Activated CD8-positive, alpha-beta memory T cell treated with anti-CD3 and anti-CD28 coated beads, Interleukin-2, amount 50 U/mL, for 24 hours (primary cell): Measurements from ENCODE around the gene DHRS7B.
"Not testable (repeated sequence)": the region's sequence is repeated elsewhere in the genome, so short reads cannot be mapped to it uniquely, and the experiment has no call there.

ENCODE experiments used
- DNase-seq: peaks from one replicate; pipeline ENCODE4 v3.0.0-alpha.2; 2020; ENCODE audit errors: extremely low read depth

The DHRS7B gene

DNA sequence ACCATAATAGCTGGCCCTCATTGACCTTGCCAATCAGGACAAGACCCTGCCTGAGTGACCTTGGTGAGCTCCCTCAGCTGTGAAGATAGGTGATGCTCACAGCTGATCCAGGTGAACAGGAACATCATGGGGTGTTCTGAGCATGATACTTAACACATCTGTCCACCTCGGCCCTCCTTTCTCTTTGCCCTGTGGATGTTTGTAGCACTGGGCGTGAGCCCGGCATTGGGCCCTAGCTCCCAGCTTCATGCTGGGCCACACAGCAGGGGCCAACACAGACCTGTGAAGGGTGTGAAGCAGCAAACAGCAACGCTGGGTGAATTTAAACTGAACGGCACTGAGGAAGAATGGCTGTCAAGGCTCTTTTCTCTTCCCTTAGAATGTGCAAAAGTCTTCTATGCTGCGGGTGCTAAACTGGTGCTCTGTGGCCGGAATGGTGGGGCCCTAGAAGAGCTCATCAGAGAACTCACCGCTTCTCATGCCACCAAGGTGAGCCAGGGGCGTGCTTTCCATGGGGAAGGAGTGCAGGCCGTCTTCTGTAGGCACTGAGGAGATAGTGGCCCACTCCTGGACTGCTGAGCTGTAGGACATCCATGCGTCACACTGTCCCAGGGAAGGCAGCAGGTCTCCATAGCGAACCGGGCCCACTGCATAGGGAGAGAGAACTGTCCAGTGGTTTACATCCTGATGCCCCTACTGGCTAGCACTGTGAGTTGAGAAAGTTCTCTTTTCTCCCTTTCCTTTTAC lies 51.3 kb downstream of the DHRS7B start:
- DNase-seq: no peak

GRCh38 chr17:21183468-21183867 lies 56.7 kb downstream of the DHRS7B start:
- DNase-seq: no peak

GRCh38 chr17:21184570-21184969 lies 57.8 kb downstream of the DHRS7B start:
- no peak for DNase-seq

- no peak for DNase-seq
Measured at GRCh38 chr17:21185061-21185460, 58.3 kb downstream of the DHRS7B start.

DNA sequence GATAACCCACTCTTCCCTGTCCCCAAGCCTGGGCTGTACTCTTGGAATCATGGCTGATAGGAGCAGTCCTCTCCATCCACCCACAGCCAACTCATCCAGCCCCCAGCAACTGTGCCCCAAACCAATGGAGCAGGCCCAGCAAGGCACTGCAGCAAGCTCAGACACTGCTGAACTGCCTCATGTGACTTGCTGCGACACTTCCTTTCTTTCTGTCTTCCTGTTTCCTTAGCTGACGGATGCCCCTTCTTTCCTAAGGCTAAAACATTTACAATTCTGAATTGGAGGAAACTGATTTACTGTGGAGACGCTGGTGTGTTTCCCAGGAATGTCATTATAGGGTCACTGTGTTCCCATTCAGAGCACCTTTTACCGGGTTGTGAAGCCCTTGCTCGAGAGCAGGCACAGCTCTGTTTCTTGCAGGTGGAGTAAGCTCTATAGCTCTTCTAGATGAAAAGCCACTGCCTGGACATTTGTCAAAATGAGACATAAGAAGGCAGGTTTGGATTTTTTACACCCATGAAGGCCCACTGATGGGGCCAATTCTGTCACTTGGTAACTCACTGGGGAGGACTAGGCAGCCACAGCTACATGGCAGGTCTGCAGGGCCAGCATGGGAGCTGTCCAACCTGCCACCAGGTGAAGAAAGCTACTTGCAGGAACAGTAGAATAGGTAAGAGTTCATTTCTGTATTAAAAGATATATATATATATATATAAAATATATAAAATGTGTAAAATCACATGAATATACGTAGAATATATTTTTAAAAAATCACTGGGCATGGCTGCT lies 59.8 kb downstream of the DHRS7B start:
- DNase-seq: no peak

DNA sequence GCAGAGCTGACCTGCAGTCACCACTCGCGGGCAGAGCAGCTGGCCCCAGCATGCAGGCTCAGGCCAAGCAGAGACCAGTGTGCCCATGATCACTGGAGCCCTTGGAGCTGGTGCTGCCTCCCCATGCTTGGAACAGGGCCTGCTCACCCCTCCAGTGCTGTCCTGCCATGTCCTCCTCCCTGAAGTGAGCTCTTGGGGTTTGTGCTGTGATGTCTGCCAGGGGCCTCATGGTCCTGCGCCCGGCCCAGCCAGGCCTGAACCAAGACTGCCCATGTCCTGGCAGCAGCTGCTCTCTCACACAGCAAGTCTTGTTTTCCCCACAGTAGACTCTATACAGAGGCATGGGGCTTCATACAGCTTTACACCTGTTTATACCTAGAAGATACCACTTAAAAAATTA lies 62.6 kb downstream of the DHRS7B start:
- DNase-seq: no peak

- DNase-seq: no peak
Measured at GRCh38 chr17:21190078-21190477, 63.3 kb downstream of the DHRS7B start.

DNA sequence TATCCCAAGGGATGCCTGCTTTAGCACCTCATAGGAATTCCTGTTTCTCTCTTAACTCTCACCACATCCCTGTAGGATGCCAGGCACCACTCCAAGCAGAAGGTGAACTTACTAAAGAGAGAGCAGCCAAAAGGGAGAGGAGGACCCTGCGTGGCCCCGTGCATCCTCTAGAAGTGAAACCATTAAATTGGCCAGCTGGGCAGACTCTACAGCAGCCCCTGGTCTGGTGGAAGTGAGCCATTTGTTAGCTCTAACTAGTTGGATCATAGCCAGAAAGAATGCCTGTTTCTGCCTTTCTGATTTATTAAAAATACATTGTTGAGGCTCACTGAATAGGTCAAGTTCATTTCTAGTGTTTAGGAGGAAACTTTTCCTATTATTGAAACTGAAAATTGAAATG lies 64.9 kb downstream of the DHRS7B start:
- DNase-seq: no peak

- not testable (repeated sequence) for DNase-seq
Measured at GRCh38 chr17:21192414-21192813, 65.7 kb downstream of the DHRS7B start.

DNA sequence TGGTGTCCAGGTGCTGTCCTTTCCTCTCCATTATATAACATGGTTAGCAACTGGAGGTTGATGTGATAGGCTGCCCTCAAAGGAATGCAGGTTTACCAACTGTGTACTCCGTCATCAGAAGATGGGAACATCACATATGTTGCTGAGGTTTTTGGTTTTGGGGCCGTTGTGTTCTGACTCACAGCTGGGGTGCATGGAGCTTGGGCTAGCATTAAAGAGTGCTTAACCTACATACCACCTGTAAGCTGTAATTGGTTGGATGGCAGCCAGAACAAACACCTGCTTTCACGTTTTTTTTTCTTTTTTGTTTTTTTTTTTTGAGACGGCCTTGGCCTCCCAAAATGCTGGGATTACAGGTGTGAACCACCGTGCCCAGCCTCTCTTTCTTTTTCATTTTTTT lies 66.3 kb downstream of the DHRS7B start:
- no peak for DNase-seq

DNA sequence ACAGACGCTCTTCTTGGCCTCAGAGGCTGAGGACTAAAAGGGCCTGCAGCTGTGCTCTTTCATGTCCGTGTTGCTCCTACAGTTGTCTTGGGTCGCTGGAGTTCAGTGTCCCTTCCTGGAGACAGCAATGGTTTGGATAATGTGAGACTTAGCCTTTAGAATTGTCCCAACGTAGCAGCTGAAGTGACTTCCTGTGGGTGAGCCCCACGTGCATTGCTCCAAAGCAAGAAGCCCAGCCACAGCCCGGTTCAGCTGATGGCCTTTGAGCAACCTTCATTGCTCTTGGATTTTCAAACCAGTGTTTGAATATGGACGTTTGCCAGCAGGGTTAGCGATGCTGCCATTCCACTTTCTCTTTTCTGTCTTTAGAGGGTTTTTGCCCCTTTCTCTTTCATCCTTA lies 67.5 kb downstream of the DHRS7B start:
- DNase-seq: no peak

GRCh38 chr17:21194703-21195102 lies 67.9 kb downstream of the DHRS7B start:
- no peak for DNase-seq

GRCh38 chr17:21196126-21196525 lies 69.4 kb downstream of the DHRS7B start:
- no peak for DNase-seq

DNA sequence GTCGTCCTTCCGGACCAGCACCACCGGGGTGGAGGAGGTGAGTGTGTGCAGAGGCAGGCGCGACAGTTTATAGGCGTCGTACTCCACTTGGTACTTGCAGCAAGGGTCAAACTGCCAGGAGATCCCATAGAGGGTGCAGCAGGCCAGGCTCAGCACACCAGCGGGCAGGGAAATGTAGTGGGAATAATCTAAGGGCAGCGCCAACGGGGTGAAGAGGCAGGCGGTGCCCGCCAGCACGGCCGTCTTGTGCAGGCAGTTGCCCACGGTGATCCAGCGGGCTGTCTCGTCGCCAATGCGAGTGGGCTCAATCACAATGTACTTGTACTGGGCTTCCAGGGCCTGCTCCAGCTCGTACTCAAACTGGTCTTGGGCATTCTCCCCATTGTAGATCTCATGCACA lies 71.6 kb downstream of the DHRS7B start:
- DNase-seq: no peak

DNA sequence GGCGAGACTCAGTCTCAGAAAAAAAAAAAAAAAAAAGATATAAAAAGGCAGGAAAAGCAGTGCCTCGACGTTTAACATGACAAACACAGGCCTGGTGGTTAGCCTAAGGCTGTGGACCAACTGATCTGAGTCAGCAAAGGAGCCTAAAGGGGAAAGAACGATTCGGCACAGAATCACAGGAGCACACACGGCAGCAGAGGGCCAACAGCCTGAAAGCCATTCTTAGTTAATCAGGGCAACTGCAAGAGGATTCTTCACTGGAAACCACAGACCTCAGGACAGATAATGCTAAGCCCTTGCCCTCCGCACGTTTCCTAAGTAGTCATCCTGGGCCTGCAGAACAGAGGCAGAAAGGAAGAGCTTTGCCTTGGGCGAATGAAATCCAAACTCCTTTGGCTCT lies 72.5 kb downstream of the DHRS7B start:
- DNase-seq: no peak

GRCh38 chr17:21199856-21200255 lies 73.1 kb downstream of the DHRS7B start:
- DNase-seq: no peak

GRCh38 chr17:21200590-21201297 lies 74.0 kb downstream of the DHRS7B start:
- DNase-seq: no peak

- DNase-seq: no peak
Measured at GRCh38 chr17:21201298-21201595, 74.5 kb downstream of the DHRS7B start.

DNA sequence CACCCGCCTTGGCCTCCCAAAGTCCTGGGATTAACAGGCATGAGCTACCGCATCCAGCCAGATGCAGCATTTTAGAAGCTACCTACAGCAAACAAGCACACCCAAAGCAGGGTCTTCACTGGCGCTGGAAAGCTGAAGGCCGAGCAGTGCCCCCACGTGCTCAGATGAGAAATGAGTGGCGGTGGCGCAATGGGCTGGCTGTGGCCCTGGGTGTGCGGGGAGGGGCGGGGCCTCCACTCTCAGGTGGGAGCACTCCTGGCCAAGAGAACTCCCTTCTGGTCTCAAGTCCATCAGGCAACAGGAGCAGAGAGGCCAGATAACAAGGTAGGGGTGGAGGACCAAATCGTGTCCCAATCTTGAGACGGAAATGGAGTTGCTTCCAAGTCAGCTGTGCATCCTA lies 75.1 kb downstream of the DHRS7B start:
- DNase-seq: no peak

- no peak for DNase-seq
Measured at GRCh38 chr17:21202512-21202911, 75.7 kb downstream of the DHRS7B start.

DNA sequence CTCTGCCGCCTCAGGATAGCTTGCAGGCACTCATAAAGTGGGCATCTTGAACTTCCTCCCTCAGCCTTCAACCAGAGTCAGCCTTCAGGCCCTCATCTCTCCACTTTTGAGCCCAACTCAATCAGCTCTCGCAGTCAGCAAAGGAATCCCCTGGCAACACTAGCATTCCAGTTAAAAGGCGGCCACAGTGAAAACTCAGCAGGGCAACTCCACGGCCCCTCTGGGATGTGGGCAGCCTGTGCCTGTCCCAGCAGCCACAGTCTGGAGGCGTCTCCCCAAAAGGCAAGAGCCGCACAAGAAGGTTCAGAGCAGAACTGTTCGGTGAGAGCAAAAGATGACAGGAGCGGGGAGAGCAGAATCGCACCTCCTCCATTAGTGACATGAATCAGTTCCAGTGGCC lies 78.2 kb downstream of the DHRS7B start:
- no peak for DNase-seq

DNA sequence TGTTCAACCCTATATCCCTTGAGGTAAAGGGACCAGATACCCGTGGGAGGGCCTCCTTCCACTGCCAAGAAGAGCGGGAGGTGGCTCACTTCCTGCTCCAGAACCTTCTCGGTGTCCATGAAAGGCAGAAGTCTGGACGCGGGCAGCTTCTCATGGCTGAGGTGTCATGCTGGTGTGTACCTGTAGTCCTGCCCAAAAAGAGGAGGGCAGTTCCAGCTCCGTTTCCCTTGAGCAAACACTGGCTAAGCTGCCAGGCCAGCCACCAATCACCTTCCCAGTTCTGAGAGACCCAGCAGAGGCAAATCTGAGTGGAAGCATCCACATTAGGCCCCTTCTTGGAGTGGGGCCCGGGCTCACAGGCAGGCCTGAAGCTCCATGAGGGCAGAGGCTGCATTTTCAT lies 81.6 kb downstream of the DHRS7B start:
- DNase-seq: no peak
